Measurements from ENCODE around the gene ZC2HC1C.

GRCh38 chr14:75032939-75033338 lies 36.5 kb upstream of the ZC2HC1C start:
- TF ChIP-seq CTCF (IDR thresholded peaks at IDR 0.05): no peak
- TF ChIP-seq REST (IDR thresholded peaks at IDR 0.05; ENCODE audit: insufficient read depth in 1 of 2, low read depth in 2 of 2, low read length in 1 of 2): no peak
- TF ChIP-seq POLR2AphosphoS5 (IDR thresholded peaks at IDR 0.05; ENCODE audit: low read depth, low read length): no peak
- no peak for TF ChIP-seq SIN3A (IDR thresholded peaks at IDR 0.05; ENCODE audit: borderline replicate concordance, insufficient read depth, low read depth, low read length)
- TF ChIP-seq TCF7L2 (IDR thresholded peaks at IDR 0.05; ENCODE audit: low read depth, low read length): no peak

Measured in Panc1 (cell line).